CD14-positive monocyte (primary cell): Measurements from ENCODE around the gene MSRB3. TPM values are rescaled to one million over a fixed set of nuclear protein-coding genes. Genes with fewer than 3 reads are reported as not detected.

Experiments used
- DNase-seq, 3 donors: peaks; one replicate each; pipeline ENCODE4 v3.0.0-alpha.2; 2011 to 2022
- H2AFZ ChIP-seq: 2 replicates; pipeline ENCODE4 v1.6.0; 2012; ENCODE audit warnings: mild to moderate bottlenecking, low read depth, low read length, inconsistent platforms; ENCODE audit not compliant: insufficient read depth, poor library complexity, severe bottlenecking
- H3K27ac ChIP-seq, 2 donors: 1 replicate in 1 of 2; 2 replicates in 1 of 2; pipeline ENCODE4 v1.5.1; 2012 to 2013; ENCODE audit warnings: low read length in 2 of 2, control low read depth in 1 of 2, inconsistent platforms in 1 of 2, low read depth in 1 of 2, mild to moderate bottlenecking in 1 of 2
- H3K27me3 ChIP-seq, 2 donors: one replicate each; pipeline versions ENCODE4 v1.6.0 to v1.6.1; 2011 to 2013; ENCODE audit warnings: low read length in 2 of 2; ENCODE audit not compliant: control insufficient read depth in 2 of 2, insufficient read depth in 2 of 2
- H3K36me3 ChIP-seq, 2 donors: replicated peaks in 1 of 2; 1 replicate in 1 of 2; 2 replicates in 1 of 2; pipeline versions ENCODE4 v1.5.1 to v1.6.1; 2012 to 2013; ENCODE audit warnings: low read length in 2 of 2, control low read depth in 1 of 2, inconsistent platforms in 1 of 2, mild to moderate bottlenecking in 1 of 2; ENCODE audit not compliant: insufficient read depth in 2 of 2, control insufficient read depth in 1 of 2
- H3K4me1 ChIP-seq, 2 donors: 1 replicate in 1 of 2; 2 replicates in 1 of 2; pipeline versions ENCODE4 v1.5.1 to v1.6.1; 2012 to 2013; ENCODE audit warnings: low read length in 2 of 2, control low read depth in 1 of 2, inconsistent platforms in 1 of 2, mild to moderate bottlenecking in 1 of 2, moderate library complexity in 1 of 2; ENCODE audit not compliant: insufficient read depth in 2 of 2, control insufficient read depth in 1 of 2
- H3K4me2 ChIP-seq: replicated peaks from 2 replicates; pipeline ENCODE3; 2012; ENCODE audit warnings: low read length, moderate library complexity, mild to moderate bottlenecking; ENCODE audit not compliant: poor library complexity, severe bottlenecking; ENCODE audit errors: extremely low read depth
- H3K4me3 ChIP-seq, 3 experiments: fragments of 200-600 bp in 1 of 3; sonication (generic) in 1 of 3; replicated peaks in 1 of 3; 1 replicate in 2 of 3; 2 replicates in 1 of 3; pipeline ENCODE4 v1.5.1; 2011 to 2013; ENCODE audit warnings: low read length in 3 of 3, mild to moderate bottlenecking in 3 of 3, control low read depth in 2 of 3, low read depth in 2 of 3, inconsistent platforms in 1 of 3, moderate library complexity in 1 of 3
- H3K79me2 ChIP-seq: 2 replicates; pipeline ENCODE4 v1.6.0; 2012; ENCODE audit warnings: mild to moderate bottlenecking, control low read depth, inconsistent platforms, low read length, moderate library complexity; ENCODE audit not compliant: insufficient read depth
- H3K9ac ChIP-seq: 2 replicates; pipeline ENCODE4 v1.6.0; 2017; ENCODE audit warnings: low read length, mild to moderate bottlenecking; ENCODE audit not compliant: insufficient read depth, poor library complexity, severe bottlenecking
- H3K9me3 ChIP-seq, 2 donors: replicated peaks in 1 of 2; 1 replicate in 1 of 2; 2 replicates in 1 of 2; pipeline versions ENCODE4 v1.5.1 to v1.6.1; 2012 to 2013; ENCODE audit warnings: low read length in 2 of 2, control low read depth in 1 of 2; ENCODE audit not compliant: control insufficient read depth in 1 of 2, insufficient read depth in 1 of 2
- H4K20me1 ChIP-seq: 2 replicates; pipeline ENCODE4 v1.6.0; 2012; ENCODE audit warnings: mild to moderate bottlenecking, low read length, control low read depth, moderate library complexity; ENCODE audit not compliant: insufficient read depth
- H3K27ac Mint-ChIP-seq, 7 donors: one replicate each; pipeline ENCODE4 v1.8.0; 2020; ENCODE audit warnings: mild to moderate bottlenecking in 7 of 7, mixed read lengths in 7 of 7, moderate library complexity in 6 of 7, inconsistent platforms in 2 of 7
- H3K27me3 Mint-ChIP-seq, 3 donors: one replicate each; pipeline ENCODE4 v1.8.0; 2021 to 2022; ENCODE audit warnings: low read depth in 3 of 3, mild to moderate bottlenecking in 3 of 3, mixed read lengths in 3 of 3, moderate library complexity in 3 of 3, inconsistent platforms in 1 of 3
- H3K36me3 Mint-ChIP-seq, 2 donors: one replicate each; pipeline ENCODE4 v1.8.0; 2020; ENCODE audit warnings: mixed read lengths in 2 of 2, inconsistent platforms in 1 of 2, mild to moderate bottlenecking in 1 of 2
- H3K4me1 Mint-ChIP-seq: one replicate; pipeline ENCODE4 v1.8.0; 2020; ENCODE audit warnings: mild to moderate bottlenecking, mixed read lengths
- H3K4me3 Mint-ChIP-seq, 2 donors: one replicate each; pipeline ENCODE4 v1.8.0; 2020; ENCODE audit warnings: mild to moderate bottlenecking in 2 of 2, mixed read lengths in 2 of 2, moderate library complexity in 1 of 2
- H3K9me3 Mint-ChIP-seq, 7 donors: one replicate each; pipeline ENCODE4 v1.8.0; 2020 to 2022; ENCODE audit warnings: mixed read lengths in 7 of 7, mild to moderate bottlenecking in 6 of 7, moderate library complexity in 6 of 7, inconsistent platforms in 2 of 7
- CTCF ChIP-seq: fragments of 200-600 bp; IDR thresholded peaks from one replicate; pipeline ENCODE4 v1.8.0; 2022; ENCODE audit warnings: antibody characterized with exemption, mild to moderate bottlenecking
- WGBS: methylation state at CpG from one replicate; pipeline ENCODE4 v1.1.5; 2013; ENCODE audit warnings: missing lambda C conversion rate; ENCODE audit not compliant: insufficient coverage; 5-methylcytosine and 5-hydroxymethylcytosine counted together
- intact Hi-C, 2 donors: fragments of 100-400 bp; cut with micrococcal nuclease; formaldehyde crosslinking; loops; one replicate each; pipeline versions ENCODE4 v1.15.0 to v1.15.1; 2023
- polyA plus RNA-seq, 3 donors: library from polyadenylated mRNA; depleted of rRNA in 1 of 3; unstranded in 2 of 3; stranded (reverse) in 1 of 3; fragments of 300-500 nt in 2 of 3; fragments of >200 nt in 1 of 3; fragmentation: Illumina TruSeq in 2 of 3; gene quantifications; 1 replicate in 2 of 3; 2 replicates in 1 of 3; pipeline ENCODE4 v1.2.3, GENCODE V29; 2012 to 2021

MSRB3 gene
- polyA plus RNA-seq, 3 donors = 0.25 to 1.1 (median 1.0) TPM

GRCh38 chr12:65343230-65343629 is 64.7 kb downstream of the MSRB3 start:
- Histone ChIP-seq H3K9ac (no peak overlapping the region), H4K20me1 (no peaks in the 10 kb centered on the region), H3K27me3 (no peaks in the 10 kb centered on the region), H3K4me1 (no peaks in the 10 kb centered on the region), H3K4me3 (no peak overlapping the region), H3K36me3 (no peaks in the 10 kb centered on the region), H2AFZ (peak overlapping the region; percentile 11), H3K9me3 (no peaks in the 10 kb centered on the region), H3K79me2 (no peaks in the 10 kb centered on the region), H3K4me2 (no peak overlapping the region), H3K27ac (no peak overlapping the region)
- no CpG with 5 or more reads among the region's 3 CpGs for WGBS
- DNase-seq = no peak
- Mint-ChIP-seq H3K4me3 (no peak overlapping the region), H3K4me1 (no peaks in the 10 kb centered on the region), H3K27me3 (no peaks in the 10 kb centered on the region), H3K9me3 (peaks cover 0 to 4% (median 3%) of the 10 kb centered on the region in 7 donors), H3K27ac (no peak overlapping the region), H3K36me3 (peaks cover 2 to 3% of the 10 kb centered on the region in 2 donors)
- intact Hi-C loops = no loop called here
- no peak for TF ChIP-seq CTCF

GRCh38 chr12:65343801-65344200 is 65.3 kb downstream of the MSRB3 start:
- no CpG with 5 or more reads among the region's 1 CpG for WGBS
- H3K9me3 Mint-ChIP-seq = peaks cover 2 to 7% (median 4%) of the 10 kb centered on the region in 7 donors
- no peak for TF ChIP-seq CTCF
- Histone ChIP-seq H3K79me2 (no peaks in the 10 kb centered on the region), H3K4me3 (no peak overlapping the region), H3K27me3 (no peaks in the 10 kb centered on the region), H3K4me1 (no peaks in the 10 kb centered on the region), H3K27ac (no peak overlapping the region), H3K9me3 (no peaks in the 10 kb centered on the region), H3K36me3 (no peaks in the 10 kb centered on the region), H4K20me1 (no peaks in the 10 kb centered on the region), H3K9ac (no peak overlapping the region), H2AFZ (no peak overlapping the region), H3K4me2 (no peak overlapping the region)
- H3K36me3 Mint-ChIP-seq = peaks cover 3 to 4% of the 10 kb centered on the region in 2 donors
- H3K27me3 Mint-ChIP-seq = no peaks in the 10 kb centered on the region
- no peak overlapping the region for H3K4me3 Mint-ChIP-seq
- no peak for DNase-seq
- no peak overlapping the region for H3K27ac Mint-ChIP-seq
- intact Hi-C loops = no loop called here
- no peaks in the 10 kb centered on the region for H3K4me1 Mint-ChIP-seq
